GM21423 (cell line): ENCODE measurements around the gene CLTB.

Experiments
- ATAC-seq: cut with Tn5 transposase; IDR thresholded peaks from one replicate; pipeline ENCODE4 v1.9.1; 2021; ENCODE audit warnings: mild to moderate bottlenecking, moderate library complexity; ENCODE audit not compliant: unreplicated experiment

The CLTB gene

GRCh38 chr5:176355400-176356178 lies 60.8 kb downstream of the CLTB start:
- ATAC-seq, result no peak

- ATAC-seq, result no peak
Measured at GRCh38 chr5:176353533-176353932, 62.8 kb downstream of the CLTB start.

- ATAC-seq, result no peak
Measured at GRCh38 chr5:176352116-176352878, 64.0 kb downstream of the CLTB start.

- ATAC-seq, result no peak
Measured at GRCh38 chr5:176350416-176350815, 65.9 kb downstream of the CLTB start.

GRCh38 chr5:176342766-176343458 lies 73.4 kb downstream of the CLTB start:
- no peak for ATAC-seq
